ENCODE data around the gene NUDT5.
"Not testable (repeated sequence)": the region's sequence is repeated elsewhere in the genome, so short reads cannot be mapped to it uniquely, and the experiment has no call there.

NUDT5 gene

DNA sequence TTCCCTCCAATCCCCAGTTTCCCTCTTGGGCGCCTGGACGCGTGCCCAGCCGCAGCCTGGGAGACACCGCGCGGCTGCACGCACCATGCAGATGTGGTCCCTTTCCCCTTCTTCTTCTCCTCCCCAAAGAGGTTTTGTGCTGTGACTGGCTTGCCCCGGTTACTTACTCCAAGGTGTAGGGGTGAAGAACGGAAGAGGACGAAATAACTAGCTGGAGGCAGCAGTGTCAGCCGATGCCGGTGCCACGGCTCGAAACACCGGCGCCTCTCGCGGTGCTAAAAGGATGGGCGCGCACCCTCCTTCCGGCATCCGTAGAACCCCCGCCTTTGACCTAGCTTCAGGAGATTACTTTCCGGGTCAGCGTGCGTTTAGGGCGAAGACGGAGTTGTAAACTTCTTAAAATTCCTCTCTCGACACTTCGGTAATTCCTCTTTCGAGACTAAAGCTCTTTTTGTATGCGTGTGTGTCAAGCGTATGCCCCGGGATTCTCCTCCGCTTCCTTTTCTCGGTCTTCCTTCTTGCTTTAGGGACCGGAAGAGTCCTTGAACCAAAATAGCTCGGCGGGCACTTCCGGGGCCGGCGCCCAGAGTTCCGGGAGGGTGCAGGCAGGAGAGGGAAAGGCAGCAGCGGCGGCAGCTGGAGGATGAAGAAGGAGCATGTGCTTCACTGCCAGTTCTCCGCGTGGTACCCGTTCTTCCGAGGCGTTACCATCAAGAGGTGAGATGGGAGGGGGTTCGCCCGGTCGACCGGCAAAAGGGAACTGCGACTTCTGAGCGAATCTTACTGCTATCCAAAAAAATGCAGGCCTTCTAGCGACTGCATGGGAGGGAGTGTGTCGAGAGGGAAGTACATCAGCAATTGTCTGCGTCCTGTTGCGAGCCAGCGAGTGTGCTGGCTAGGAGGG lies at the start of gene NUDT5, which contains the start of gene CDC123:
NUDT5 (minus strand) TSS at position 289 of the 904 bp plus-strand sequence. CDS start 9,600 bp downstream, outside the sequence.
CDC123 (plus strand) TSS at position 586 of the 904 bp plus-strand sequence; CDS start at position 644, 58 bp downstream.
- DNase-seq: peak; percentile 61

- DNase-seq: no peak
Measured at GRCh38 chr10:12243864-12244620, 48.4 kb upstream of the NUDT5 start.

GRCh38 chr10:12241810-12242529 lies 46.3 kb upstream of the NUDT5 start:
- no peak for DNase-seq

- DNase-seq: no peak
Measured at GRCh38 chr10:12238821-12239220, 43.1 kb upstream of the NUDT5 start.

DNA sequence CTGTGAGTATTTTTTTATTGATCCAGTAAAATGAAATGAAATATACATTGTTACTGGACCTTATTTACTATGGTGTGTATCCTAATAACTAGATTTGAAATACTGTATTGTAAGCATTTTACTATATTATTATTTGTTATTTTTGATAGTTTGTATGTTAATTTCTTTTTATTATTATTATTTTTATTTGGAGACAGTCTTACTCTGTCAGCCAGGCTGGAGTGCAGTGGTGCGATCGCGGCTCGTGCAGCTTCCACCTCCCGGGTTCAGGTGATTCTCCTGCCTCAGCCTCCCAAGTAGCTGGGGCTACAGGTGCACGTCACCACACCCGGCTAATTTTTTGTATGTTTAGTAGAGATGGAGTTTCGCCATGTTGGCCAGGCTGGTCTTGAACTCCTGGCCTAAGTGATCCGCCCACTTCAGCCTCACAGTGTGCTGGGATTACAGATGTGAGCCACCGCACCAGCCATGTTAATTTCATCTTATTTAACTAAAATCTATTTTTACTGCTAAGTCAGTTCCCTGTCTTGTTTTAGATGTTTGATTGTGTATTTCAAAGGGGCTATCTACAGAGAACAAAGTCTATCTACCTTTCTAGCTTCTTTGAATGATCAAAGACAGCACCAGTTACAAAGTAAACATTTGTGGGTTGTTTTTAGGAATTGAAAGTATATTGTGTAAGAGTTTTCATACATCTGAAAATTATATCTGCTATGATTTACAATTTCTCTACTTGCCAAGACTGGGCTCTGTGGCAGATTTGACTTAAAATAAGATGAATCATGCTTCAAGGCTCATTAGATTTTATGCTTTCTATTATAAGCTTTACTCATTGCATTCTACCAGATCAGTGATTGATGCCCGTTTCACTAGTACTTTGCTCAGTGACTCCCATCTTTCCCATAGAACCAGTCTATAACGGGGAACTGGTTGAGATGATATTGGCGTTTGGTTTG lies 41.9 kb upstream of the NUDT5 start:
- no peak for DNase-seq

GRCh38 chr10:12235796-12236195 lies 40.1 kb upstream of the NUDT5 start:
- DNase-seq: no peak

- no peak for DNase-seq
Measured at GRCh38 chr10:12235116-12235694, 39.5 kb upstream of the NUDT5 start.

- DNase-seq: not testable (repeated sequence)
Measured at GRCh38 chr10:12234687-12235086, 39.0 kb upstream of the NUDT5 start.

GRCh38 chr10:12228851-12229250 lies 33.2 kb upstream of the NUDT5 start:
- no peak for DNase-seq

- not testable (repeated sequence) for DNase-seq
Measured at GRCh38 chr10:12226438-12226837, 30.7 kb upstream of the NUDT5 start.

GRCh38 chr10:12225444-12225843 lies 29.8 kb upstream of the NUDT5 start:
- DNase-seq: no peak

GRCh38 chr10:12221323-12222298 lies 25.9 kb upstream of the NUDT5 start:
- no peak for DNase-seq

GRCh38 chr10:12218991-12219390 lies 23.3 kb upstream of the NUDT5 start:
- no peak for DNase-seq

GRCh38 chr10:12214763-12215218 lies 19.1 kb upstream of the NUDT5 start:
- DNase-seq: no peak

- DNase-seq: no peak
Measured at GRCh38 chr10:12214093-12214492, 18.4 kb upstream of the NUDT5 start.

DNA sequence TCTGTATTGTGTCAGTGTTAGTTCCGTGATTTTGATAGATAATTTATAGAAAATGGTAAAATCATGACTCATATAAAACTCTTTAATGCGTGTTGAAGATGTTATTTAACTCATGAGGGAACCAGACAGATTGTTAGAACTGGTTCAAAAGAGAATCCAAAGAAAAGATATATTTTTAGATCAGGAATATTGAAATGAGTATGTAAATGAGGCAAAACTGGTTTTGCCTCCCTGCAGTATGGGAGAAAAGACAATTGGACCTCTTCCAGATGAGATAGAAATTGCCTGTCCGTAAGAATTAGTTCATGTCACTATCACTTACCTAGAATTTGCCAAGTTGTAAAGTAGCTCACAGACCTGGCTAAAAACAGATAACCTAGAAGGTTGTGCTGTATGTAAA lies 17.9 kb upstream of the NUDT5 start:
- DNase-seq: no peak

DNA sequence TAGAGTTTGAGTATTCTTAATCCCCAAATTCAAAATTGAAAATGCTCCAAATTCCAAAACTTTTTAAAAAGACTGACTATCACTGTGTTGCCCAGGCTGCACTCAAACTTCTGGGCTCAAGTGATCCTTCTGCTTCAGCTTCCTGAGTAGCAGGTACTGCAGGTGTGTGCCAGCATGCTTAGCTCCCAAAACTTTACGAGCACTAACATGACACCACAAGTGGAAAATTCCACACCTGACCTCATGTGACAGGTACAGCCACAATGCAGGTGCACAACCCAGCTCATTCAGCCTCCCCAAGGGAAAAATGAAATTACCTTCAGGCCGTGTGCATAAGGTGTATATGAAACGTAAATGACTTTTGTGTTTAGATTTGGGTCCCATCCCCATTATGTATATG lies 16.8 kb upstream of the NUDT5 start:
- no peak for DNase-seq

GRCh38 chr10:12208460-12208859 lies 12.8 kb upstream of the NUDT5 start:
- no peak for DNase-seq

GRCh38 chr10:12207114-12207513 lies 11.4 kb upstream of the NUDT5 start:
- DNase-seq: no peak

GRCh38 chr10:12205082-12205481 lies 9.4 kb upstream of the NUDT5 start:
- DNase-seq: no peak
